CD14-positive monocyte (primary cell): ENCODE results near the gene TEX11. TPM values are rescaled to one million over a fixed set of nuclear protein-coding genes. Genes with fewer than 3 reads are reported as not detected.
"Not testable (repeated sequence)": the region's sequence is repeated elsewhere in the genome, so short reads cannot be mapped to it uniquely, and the experiment has no call there.

Experiments used
- DNase-seq, 3 donors: peaks; one replicate each; pipeline ENCODE4 v3.0.0-alpha.2; 2011 to 2022
- H2AFZ ChIP-seq: 2 replicates; pipeline ENCODE4 v1.6.0; 2012; ENCODE audit warnings: mild to moderate bottlenecking, low read depth, low read length, inconsistent platforms; ENCODE audit not compliant: insufficient read depth, poor library complexity, severe bottlenecking
- H3K27ac ChIP-seq, 2 donors: 1 replicate in 1 of 2; 2 replicates in 1 of 2; pipeline ENCODE4 v1.5.1; 2012 to 2013; ENCODE audit warnings: low read length in 2 of 2, control low read depth in 1 of 2, inconsistent platforms in 1 of 2, low read depth in 1 of 2, mild to moderate bottlenecking in 1 of 2
- H3K27me3 ChIP-seq, 2 donors: one replicate each; pipeline versions ENCODE4 v1.6.0 to v1.6.1; 2011 to 2013; ENCODE audit warnings: low read length in 2 of 2; ENCODE audit not compliant: control insufficient read depth in 2 of 2, insufficient read depth in 2 of 2
- H3K36me3 ChIP-seq, 2 donors: replicated peaks in 1 of 2; 1 replicate in 1 of 2; 2 replicates in 1 of 2; pipeline versions ENCODE4 v1.5.1 to v1.6.1; 2012 to 2013; ENCODE audit warnings: low read length in 2 of 2, control low read depth in 1 of 2, inconsistent platforms in 1 of 2, mild to moderate bottlenecking in 1 of 2; ENCODE audit not compliant: insufficient read depth in 2 of 2, control insufficient read depth in 1 of 2
- H3K4me1 ChIP-seq, 2 donors: 1 replicate in 1 of 2; 2 replicates in 1 of 2; pipeline versions ENCODE4 v1.5.1 to v1.6.1; 2012 to 2013; ENCODE audit warnings: low read length in 2 of 2, control low read depth in 1 of 2, inconsistent platforms in 1 of 2, mild to moderate bottlenecking in 1 of 2, moderate library complexity in 1 of 2; ENCODE audit not compliant: insufficient read depth in 2 of 2, control insufficient read depth in 1 of 2
- H3K4me2 ChIP-seq: replicated peaks from 2 replicates; pipeline ENCODE3; 2012; ENCODE audit warnings: low read length, moderate library complexity, mild to moderate bottlenecking; ENCODE audit not compliant: poor library complexity, severe bottlenecking; ENCODE audit errors: extremely low read depth
- H3K4me3 ChIP-seq, 3 experiments: fragments of 200-600 bp in 1 of 3; sonication (generic) in 1 of 3; replicated peaks in 1 of 3; 1 replicate in 2 of 3; 2 replicates in 1 of 3; pipeline ENCODE4 v1.5.1; 2011 to 2013; ENCODE audit warnings: low read length in 3 of 3, mild to moderate bottlenecking in 3 of 3, control low read depth in 2 of 3, low read depth in 2 of 3, inconsistent platforms in 1 of 3, moderate library complexity in 1 of 3
- H3K79me2 ChIP-seq: 2 replicates; pipeline ENCODE4 v1.6.0; 2012; ENCODE audit warnings: mild to moderate bottlenecking, control low read depth, inconsistent platforms, low read length, moderate library complexity; ENCODE audit not compliant: insufficient read depth
- H3K9ac ChIP-seq: 2 replicates; pipeline ENCODE4 v1.6.0; 2017; ENCODE audit warnings: low read length, mild to moderate bottlenecking; ENCODE audit not compliant: insufficient read depth, poor library complexity, severe bottlenecking
- H3K9me3 ChIP-seq, 2 donors: replicated peaks in 1 of 2; 1 replicate in 1 of 2; 2 replicates in 1 of 2; pipeline versions ENCODE4 v1.5.1 to v1.6.1; 2012 to 2013; ENCODE audit warnings: low read length in 2 of 2, control low read depth in 1 of 2; ENCODE audit not compliant: control insufficient read depth in 1 of 2, insufficient read depth in 1 of 2
- H4K20me1 ChIP-seq: 2 replicates; pipeline ENCODE4 v1.6.0; 2012; ENCODE audit warnings: mild to moderate bottlenecking, low read length, control low read depth, moderate library complexity; ENCODE audit not compliant: insufficient read depth
- H3K27ac Mint-ChIP-seq, 7 donors: one replicate each; pipeline ENCODE4 v1.8.0; 2020; ENCODE audit warnings: mild to moderate bottlenecking in 7 of 7, mixed read lengths in 7 of 7, moderate library complexity in 6 of 7, inconsistent platforms in 2 of 7
- H3K27me3 Mint-ChIP-seq, 3 donors: one replicate each; pipeline ENCODE4 v1.8.0; 2021 to 2022; ENCODE audit warnings: low read depth in 3 of 3, mild to moderate bottlenecking in 3 of 3, mixed read lengths in 3 of 3, moderate library complexity in 3 of 3, inconsistent platforms in 1 of 3
- H3K36me3 Mint-ChIP-seq, 2 donors: one replicate each; pipeline ENCODE4 v1.8.0; 2020; ENCODE audit warnings: mixed read lengths in 2 of 2, inconsistent platforms in 1 of 2, mild to moderate bottlenecking in 1 of 2
- H3K4me1 Mint-ChIP-seq: one replicate; pipeline ENCODE4 v1.8.0; 2020; ENCODE audit warnings: mild to moderate bottlenecking, mixed read lengths
- H3K4me3 Mint-ChIP-seq, 2 donors: one replicate each; pipeline ENCODE4 v1.8.0; 2020; ENCODE audit warnings: mild to moderate bottlenecking in 2 of 2, mixed read lengths in 2 of 2, moderate library complexity in 1 of 2
- H3K9me3 Mint-ChIP-seq, 7 donors: one replicate each; pipeline ENCODE4 v1.8.0; 2020 to 2022; ENCODE audit warnings: mixed read lengths in 7 of 7, mild to moderate bottlenecking in 6 of 7, moderate library complexity in 6 of 7, inconsistent platforms in 2 of 7
- WGBS: methylation state at CpG from one replicate; pipeline ENCODE4 v1.1.5; 2013; ENCODE audit warnings: missing lambda C conversion rate; ENCODE audit not compliant: insufficient coverage; 5-methylcytosine and 5-hydroxymethylcytosine counted together
- intact Hi-C, 2 donors: fragments of 100-400 bp; cut with micrococcal nuclease; formaldehyde crosslinking; loops; one replicate each; pipeline versions ENCODE4 v1.15.0 to v1.15.1; 2023
- polyA plus RNA-seq, 3 donors: library from polyadenylated mRNA; depleted of rRNA in 1 of 3; unstranded in 2 of 3; stranded (reverse) in 1 of 3; fragments of 300-500 nt in 2 of 3; fragments of >200 nt in 1 of 3; fragmentation: Illumina TruSeq in 2 of 3; gene quantifications; 1 replicate in 2 of 3; 2 replicates in 1 of 3; pipeline ENCODE4 v1.2.3, GENCODE V29; 2012 to 2021
- TF ChIP-seq, protein P1 (sequence below): fragments of 200-600 bp; IDR thresholded peaks from one replicate; pipeline ENCODE4 v1.8.0; 2022; ENCODE audit warnings: antibody characterized with exemption, mild to moderate bottlenecking

The TEX11 gene
- polyA plus RNA-seq, 3 donors: not detected

DNA sequence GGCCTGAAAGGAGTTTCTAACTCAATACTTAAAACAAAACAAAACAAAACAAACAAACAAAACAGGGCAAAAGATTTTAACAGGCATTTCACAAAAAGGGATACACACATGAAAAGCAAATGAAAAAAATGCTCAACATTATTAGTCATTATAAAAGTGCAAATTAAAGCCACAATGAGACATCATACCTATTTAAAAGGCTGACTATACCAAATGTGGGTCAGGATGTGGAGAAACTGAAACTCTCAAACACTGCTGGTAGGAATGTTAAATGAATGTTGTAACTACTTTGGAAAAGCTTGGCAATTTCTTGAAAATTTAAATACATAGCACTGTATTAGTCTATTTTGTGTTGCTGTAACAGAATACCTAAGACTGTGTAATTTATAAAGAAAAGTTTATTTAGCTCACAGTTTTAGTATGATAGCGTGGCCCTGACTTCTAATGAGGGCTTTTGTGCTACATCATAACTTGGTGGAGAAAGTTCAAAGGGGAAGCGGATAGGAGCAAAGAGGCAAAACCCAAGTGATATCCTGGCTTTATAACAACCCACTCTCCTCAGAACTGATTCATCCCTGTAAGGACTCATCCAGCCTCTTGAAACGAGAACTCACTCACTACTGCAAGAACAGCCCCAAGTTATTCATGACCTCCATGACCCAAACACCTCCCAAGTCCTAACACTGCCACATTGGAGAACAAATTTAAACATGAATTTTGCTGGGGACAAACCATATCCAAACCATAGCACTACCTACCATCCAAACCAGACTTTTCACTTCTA, 214.0 kb downstream of the TEX11 start:
- no peaks in the 10 kb centered on the region for H3K36me3 Mint-ChIP-seq
- Histone ChIP-seq H3K79me2 (no peaks in the 10 kb centered on the region), H3K9me3 (no peaks in the 10 kb centered on the region), H3K27ac (no peak overlapping the region), H3K27me3 (no peaks in the 10 kb centered on the region), H3K4me2 (no peak overlapping the region), H3K4me1 (no peaks in the 10 kb centered on the region), H3K36me3 (no peaks in the 10 kb centered on the region), H3K4me3 (no peak overlapping the region), H3K9ac (no peak overlapping the region), H2AFZ (no peak overlapping the region), H4K20me1 (no peaks in the 10 kb centered on the region)
- H3K27me3 Mint-ChIP-seq: peaks cover 0 to 3% (median 0%) of the 10 kb centered on the region in 3 donors
- no peaks in the 10 kb centered on the region for H3K4me1 Mint-ChIP-seq
- H3K27ac Mint-ChIP-seq: no peak overlapping the region
- intact Hi-C loops: no loop called here
- peaks cover 0 to 4% (median 0%) of the 10 kb centered on the region in 7 donors for H3K9me3 Mint-ChIP-seq
- no peak overlapping the region for H3K4me3 Mint-ChIP-seq
- no peak for DNase-seq
- 100% methylated on average over 1 of the region's 3 CpGs for WGBS
- TF ChIP-seq, protein P1, sequence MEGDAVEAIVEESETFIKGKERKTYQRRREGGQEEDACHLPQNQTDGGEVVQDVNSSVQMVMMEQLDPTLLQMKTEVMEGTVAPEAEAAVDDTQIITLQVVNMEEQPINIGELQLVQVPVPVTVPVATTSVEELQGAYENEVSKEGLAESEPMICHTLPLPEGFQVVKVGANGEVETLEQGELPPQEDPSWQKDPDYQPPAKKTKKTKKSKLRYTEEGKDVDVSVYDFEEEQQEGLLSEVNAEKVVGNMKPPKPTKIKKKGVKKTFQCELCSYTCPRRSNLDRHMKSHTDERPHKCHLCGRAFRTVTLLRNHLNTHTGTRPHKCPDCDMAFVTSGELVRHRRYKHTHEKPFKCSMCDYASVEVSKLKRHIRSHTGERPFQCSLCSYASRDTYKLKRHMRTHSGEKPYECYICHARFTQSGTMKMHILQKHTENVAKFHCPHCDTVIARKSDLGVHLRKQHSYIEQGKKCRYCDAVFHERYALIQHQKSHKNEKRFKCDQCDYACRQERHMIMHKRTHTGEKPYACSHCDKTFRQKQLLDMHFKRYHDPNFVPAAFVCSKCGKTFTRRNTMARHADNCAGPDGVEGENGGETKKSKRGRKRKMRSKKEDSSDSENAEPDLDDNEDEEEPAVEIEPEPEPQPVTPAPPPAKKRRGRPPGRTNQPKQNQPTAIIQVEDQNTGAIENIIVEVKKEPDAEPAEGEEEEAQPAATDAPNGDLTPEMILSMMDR: no peak

DNA sequence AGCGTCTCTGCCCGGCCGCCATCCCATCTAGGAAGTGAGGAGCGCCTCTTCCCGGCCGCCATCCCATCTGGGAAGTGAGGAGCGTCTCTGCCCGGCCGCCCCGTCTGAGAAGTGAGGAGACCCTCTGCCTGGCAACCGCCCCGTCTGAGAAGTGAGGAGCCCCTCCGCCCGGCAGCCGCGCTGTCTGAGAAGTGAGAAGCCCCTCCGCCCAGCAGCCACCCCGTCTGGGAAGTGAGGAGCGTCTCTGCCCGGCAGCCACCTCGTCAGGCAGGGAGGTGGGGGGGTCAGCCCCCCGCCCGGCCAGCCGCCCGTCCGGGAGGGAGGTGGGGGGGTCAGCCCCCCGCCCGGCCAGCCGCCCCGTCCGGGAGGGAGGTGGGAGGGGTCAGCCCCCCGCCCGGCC, 229.1 kb downstream of the TEX11 start:
- H3K27ac Mint-ChIP-seq, H3K9me3 Mint-ChIP-seq, H3K27me3 ChIP-seq, H3K4me2 ChIP-seq, H3K36me3 Mint-ChIP-seq, H3K27me3 Mint-ChIP-seq, H3K4me3 Mint-ChIP-seq, H3K36me3 ChIP-seq, H3K4me1 Mint-ChIP-seq, H4K20me1 ChIP-seq, H3K9ac ChIP-seq, H3K79me2 ChIP-seq, intact Hi-C loops, H3K9me3 ChIP-seq, H2AFZ ChIP-seq, DNase-seq, H3K27ac ChIP-seq, H3K4me1 ChIP-seq, H3K4me3 ChIP-seq: not testable (repeated sequence)
- no CpG with 5 or more reads among the region's 33 CpGs for WGBS
